OCI-LY7 (cell line): ENCODE results near the gene MGME1. TPM values are rescaled to one million over a fixed set of nuclear protein-coding genes. Genes with fewer than 3 reads are reported as not detected.

Source experiments
- BruUV-seq: library from RNA; stranded (reverse); fragments of 400-500 nt; replicated peaks from 2 replicates; lab custom pipeline; 2021; lab: Mats Ljungman, UMichigan
- CTCF ChIA-PET: fragments of 300-600 bp; sonication (Branson Sonifier 250); formaldehyde crosslinking; loops from one replicate; lab custom pipeline; 2022; ENCODE audit warnings: antibody characterized with exemption; ENCODE audit not compliant: unreplicated experiment; lab: Charles Lee
- POLR2A ChIA-PET: fragments of 300-600 bp; sonication (Branson Sonifier 250); formaldehyde crosslinking; loops from one replicate; lab custom pipeline; 2022; ENCODE audit warnings: antibody characterized with exemption; lab: Charles Lee
- DNase-seq: peaks from one replicate; pipeline ENCODE4 v3.0.0-alpha.2; 2015; ENCODE audit warnings: low spot score
- H2AFZ ChIP-seq: fragments of 200-600 bp; sonication (generic), shearing (Covaris generic); 2 replicates; pipeline ENCODE4 v1.6.1; 2014; ENCODE audit warnings: mild to moderate bottlenecking, antibody characterized with exemption, low read length, moderate library complexity
- H3K27ac ChIP-seq: fragments of 200-600 bp; sonication (generic); 2 replicates; pipeline ENCODE4 v1.5.1; 2014; ENCODE audit warnings: mixed run types, low read depth, mild to moderate bottlenecking, moderate library complexity, low read length, inconsistent platforms; ENCODE audit not compliant: poor library complexity, severe bottlenecking
- H3K36me3 ChIP-seq: fragments of 200-600 bp; sonication (generic); 2 replicates; pipeline ENCODE4 v1.6.1; 2014; ENCODE audit warnings: mild to moderate bottlenecking, antibody characterized with exemption, low read length, moderate library complexity, mixed read lengths; ENCODE audit not compliant: insufficient read depth
- H3K4me1 ChIP-seq: fragments of 200-600 bp; sonication (generic); 2 replicates; pipeline ENCODE4 v1.5.1; 2014; ENCODE audit warnings: mild to moderate bottlenecking, low read length; ENCODE audit not compliant: insufficient read depth, poor library complexity, severe bottlenecking
- H3K4me2 ChIP-seq: fragments of 200-600 bp; sonication (generic); 2 replicates; pipeline ENCODE4 v1.6.1; 2014; ENCODE audit warnings: mild to moderate bottlenecking, low read length
- H3K4me3 ChIP-seq: fragments of 200-600 bp; sonication (generic); 2 replicates; pipeline ENCODE4 v1.5.1; 2014; ENCODE audit warnings: mild to moderate bottlenecking, low read depth, low read length; ENCODE audit not compliant: poor library complexity, severe bottlenecking
- H3K79me2 ChIP-seq: fragments of 200-600 bp; sonication (generic); 2 replicates; pipeline ENCODE4 v1.6.1; 2016; ENCODE audit warnings: low read depth, mild to moderate bottlenecking, low read length, moderate library complexity, mixed read lengths; ENCODE audit not compliant: insufficient read depth
- H3K9me2 ChIP-seq: fragments of 200-600 bp; sonication (generic); 2 replicates; pipeline ENCODE4 v1.6.1; 2016; ENCODE audit warnings: mild to moderate bottlenecking, low read length, mixed read lengths; ENCODE audit not compliant: insufficient read depth
- H3K9me3 ChIP-seq: fragments of 200-600 bp; sonication (generic); 2 replicates; pipeline ENCODE4 v1.6.1; 2014; ENCODE audit warnings: mild to moderate bottlenecking, mixed run types, low read length, mixed read lengths
- H4K20me1 ChIP-seq: fragments of 200-600 bp; sonication (generic); 2 replicates; pipeline ENCODE4 v1.6.1; 2014; ENCODE audit warnings: mild to moderate bottlenecking, antibody characterized with exemption, low read length, moderate library complexity, mixed read lengths; ENCODE audit not compliant: insufficient read depth
- EZH2phosphoT487 ChIP-seq: fragments of 200-600 bp; sonication (generic); IDR thresholded peaks from 2 replicates; pipeline ENCODE4 v1.6.1; 2018; ENCODE audit warnings: low read depth, borderline replicate concordance, mild to moderate bottlenecking, mixed run types, antibody characterized with exemption, low read length, moderate library complexity, mixed read lengths
- intact Hi-C: fragments of 100-400 bp; cut with micrococcal nuclease; formaldehyde crosslinking; loops from one replicate; pipeline ENCODE4 v1.10.0; 2022; ENCODE audit not compliant: unreplicated experiment
- total RNA-seq, 2 experiments: library from RNA; depleted of rRNA in 1 of 2; stranded (reverse); fragments of >200 nt in 1 of 2; shearing (Covaris generic) in 1 of 2; gene quantifications; 2 replicates each; pipeline ENCODE4 v1.2.3, GENCODE V29; 2014 to 2022
- TF ChIP-seq, protein P1 (sequence below): fragments of 200-600 bp; sonication (generic); conservative IDR thresholded peaks from 2 replicates; pipeline ENCODE4 v1.5.1; 2014; ENCODE audit warnings: mild to moderate bottlenecking, antibody characterized with exemption, low read length, moderate library complexity, mixed read lengths

Gene MGME1
- total RNA-seq, 2 experiments from 2014 or later, result 46.6 to 80.1 TPM

DNA sequence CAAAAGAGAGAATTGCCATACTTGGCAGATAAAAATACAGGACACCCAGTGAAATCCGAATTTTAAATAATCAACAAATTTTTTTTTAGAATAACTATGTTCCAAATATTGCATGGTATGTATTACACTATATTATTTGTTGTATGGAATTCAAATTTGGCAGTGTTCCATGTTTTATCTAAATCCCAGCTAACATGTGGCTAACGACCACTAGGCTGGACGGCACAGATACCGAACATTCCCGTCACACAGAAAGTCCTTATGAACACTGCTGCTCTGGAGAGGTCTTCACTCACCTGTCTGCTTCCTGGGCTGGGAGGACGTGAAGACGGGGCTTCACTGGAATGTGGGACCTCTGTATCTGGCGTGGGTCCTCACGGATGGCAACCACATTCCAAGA is 33.1 kb upstream of the MGME1 start:
- Histone ChIP-seq H3K79me2 (no peaks in the 10 kb centered on the region), H2AFZ (no peak overlapping the region), H3K27ac (no peak overlapping the region), H3K9me2 (no peaks in the 10 kb centered on the region), H3K36me3 (peaks cover 11% of the 10 kb centered on the region), H3K4me1 (peaks cover 21% of the 10 kb centered on the region), H3K4me2 (no peak overlapping the region), H3K4me3 (no peak overlapping the region), H4K20me1 (peaks cover 4% of the 10 kb centered on the region; the same call in 1 of the 2 replicates), H3K9me3 (no peaks in the 10 kb centered on the region)
- no peak for DNase-seq
- ChIA-PET CTCF (no interaction called here), POLR2A (no interaction called here)
- BruUV-seq, result no TSS peak
- intact Hi-C loops, result no loop called here
- TF ChIP-seq EZH2phosphoT487, result no peak

- H3K9me2 ChIP-seq, result no peaks in the 10 kb centered on the region
- no peak overlapping the region for H3K4me2 ChIP-seq
- peaks cover 17% of the 10 kb centered on the region for H3K36me3 ChIP-seq
- ChIA-PET POLR2A (no interaction called here), CTCF (no interaction called here)
- H3K9me3 ChIP-seq, result no peaks in the 10 kb centered on the region
- no peak overlapping the region for H3K27ac ChIP-seq
- no peak overlapping the region for H2AFZ ChIP-seq
- peaks cover 10% of the 10 kb centered on the region for H4K20me1 ChIP-seq
- no peak for DNase-seq
- H3K79me2 ChIP-seq, result no peaks in the 10 kb centered on the region
- TF ChIP-seq EZH2phosphoT487, result no peak
- TF ChIP-seq, protein P1, sequence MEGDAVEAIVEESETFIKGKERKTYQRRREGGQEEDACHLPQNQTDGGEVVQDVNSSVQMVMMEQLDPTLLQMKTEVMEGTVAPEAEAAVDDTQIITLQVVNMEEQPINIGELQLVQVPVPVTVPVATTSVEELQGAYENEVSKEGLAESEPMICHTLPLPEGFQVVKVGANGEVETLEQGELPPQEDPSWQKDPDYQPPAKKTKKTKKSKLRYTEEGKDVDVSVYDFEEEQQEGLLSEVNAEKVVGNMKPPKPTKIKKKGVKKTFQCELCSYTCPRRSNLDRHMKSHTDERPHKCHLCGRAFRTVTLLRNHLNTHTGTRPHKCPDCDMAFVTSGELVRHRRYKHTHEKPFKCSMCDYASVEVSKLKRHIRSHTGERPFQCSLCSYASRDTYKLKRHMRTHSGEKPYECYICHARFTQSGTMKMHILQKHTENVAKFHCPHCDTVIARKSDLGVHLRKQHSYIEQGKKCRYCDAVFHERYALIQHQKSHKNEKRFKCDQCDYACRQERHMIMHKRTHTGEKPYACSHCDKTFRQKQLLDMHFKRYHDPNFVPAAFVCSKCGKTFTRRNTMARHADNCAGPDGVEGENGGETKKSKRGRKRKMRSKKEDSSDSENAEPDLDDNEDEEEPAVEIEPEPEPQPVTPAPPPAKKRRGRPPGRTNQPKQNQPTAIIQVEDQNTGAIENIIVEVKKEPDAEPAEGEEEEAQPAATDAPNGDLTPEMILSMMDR, result no peak
- no peak overlapping the region for H3K4me3 ChIP-seq
- H3K4me1 ChIP-seq, result peaks cover 26% of the 10 kb centered on the region
- intact Hi-C loops, result no loop called here
- no TSS peak for BruUV-seq
Measured at GRCh38 chr20:17936286-17936760, 32.5 kb upstream of the MGME1 start.

DNA sequence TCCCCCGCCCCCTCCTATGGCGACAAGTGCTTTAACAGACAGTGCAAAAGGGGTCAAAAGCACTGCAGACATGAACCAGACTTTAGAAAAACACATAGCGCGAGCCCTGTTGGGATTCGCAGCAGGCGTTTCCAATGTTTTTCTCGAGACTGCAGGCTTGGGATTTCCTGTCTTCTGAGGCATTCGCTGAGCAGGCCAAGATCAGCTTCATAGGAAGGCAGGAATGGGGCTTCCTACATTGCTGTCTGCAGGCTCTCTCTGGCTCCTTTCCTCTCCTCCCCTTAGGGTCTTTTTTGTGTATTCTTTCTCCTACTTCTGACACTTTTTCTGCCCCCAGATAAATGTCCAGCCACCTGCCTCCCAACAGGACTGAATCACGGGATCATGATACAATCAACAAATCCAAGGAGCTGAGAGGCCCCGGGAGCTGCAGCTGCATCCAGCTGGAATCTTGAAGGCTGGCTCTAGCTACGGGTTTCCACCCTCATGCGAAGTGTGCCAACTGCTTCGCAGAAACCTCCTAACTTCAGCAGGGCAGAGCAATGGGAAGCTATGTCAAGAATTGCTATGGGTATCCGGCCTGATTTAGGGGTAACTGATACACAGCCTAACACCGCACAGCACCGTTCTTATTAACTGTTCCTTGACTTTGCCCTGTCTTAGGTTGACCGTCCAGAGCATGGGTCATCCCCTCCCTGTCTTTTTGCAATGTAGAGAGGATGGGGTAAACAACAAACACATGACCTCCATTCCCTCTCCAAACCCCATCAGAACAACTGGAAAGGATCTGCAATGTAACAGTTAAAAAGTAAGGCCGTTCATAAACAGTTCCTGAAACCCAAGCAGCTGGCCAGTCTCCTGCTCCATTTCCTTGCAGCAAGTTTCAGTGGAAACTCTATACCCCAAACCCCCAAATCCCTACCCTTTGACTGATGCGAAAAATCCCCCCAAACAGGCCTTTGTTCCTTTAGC is 31.8 kb upstream of the MGME1 start:
- Histone ChIP-seq H3K4me1 (peaks cover 33% of the 10 kb centered on the region), H4K20me1 (peaks cover 14% of the 10 kb centered on the region), H3K4me2 (no peak overlapping the region), H3K27ac (no peak overlapping the region), H3K36me3 (peaks cover 24% of the 10 kb centered on the region), H3K9me2 (no peaks in the 10 kb centered on the region), H3K79me2 (no peaks in the 10 kb centered on the region; the same call in 1 of the 2 replicates), H3K9me3 (no peaks in the 10 kb centered on the region), H2AFZ (no peak overlapping the region), H3K4me3 (no peak overlapping the region)
- intact Hi-C loops, result no loop called here
- TF ChIP-seq, protein P1, result no peak
- TF ChIP-seq EZH2phosphoT487, result no peak
- BruUV-seq, result no TSS peak
- ChIA-PET CTCF (interaction anchor here (1.0 kb wide), 1 partner anchor 11 kb away, joined by 3 read pairs; no protein-coding TSS in a partner anchor), POLR2A (interaction anchor here (0.6 to 1.3 kb wide), 3 partner anchors 19 to 1119 kb away, joined by 3 to 9 read pairs (median 5); no protein-coding TSS in a partner anchor)
- no peak for DNase-seq
